Activated T-helper 1 cell treated with anti-CD3 and anti-CD28 coated beads, Interleukin-12 subunit alpha, Interleukin-12 subunit beta, Interleukin-2, Interleukin-4 antibody, amounts not matched to agents 30 ng/mL and 10 ng/mL and 1 ng/mL, durations not matched to agents 14 hours and 24 hours and 36 hours (primary cell): ENCODE measurements around the gene UBXN2A. TPM values are rescaled to one million over a fixed set of nuclear protein-coding genes. Genes with fewer than 3 reads are reported as not detected.
"Not testable (repeated sequence)": the region's sequence is repeated elsewhere in the genome, so short reads cannot be mapped to it uniquely, and the experiment has no call there.

Experiments used
- DNase-seq: peaks from one replicate; pipeline ENCODE4 v3.0.0; 2021; ENCODE audit warnings: low spot score
- H3K27ac Mint-ChIP-seq: one replicate; pipeline ENCODE4 v1.8.0; 2021; ENCODE audit warnings: mild to moderate bottlenecking, mixed read lengths
- H3K27me3 Mint-ChIP-seq: one replicate; pipeline ENCODE4 v1.8.0; 2022; ENCODE audit warnings: mild to moderate bottlenecking, moderate library complexity, mixed read lengths; ENCODE audit not compliant: insufficient read depth
- H3K36me3 Mint-ChIP-seq: one replicate; pipeline ENCODE4 v1.8.0; 2021; ENCODE audit warnings: low read depth, mixed read lengths
- H3K4me1 Mint-ChIP-seq: one replicate; pipeline ENCODE4 v1.8.0; 2021; ENCODE audit warnings: low read depth, mixed read lengths
- H3K4me3 Mint-ChIP-seq: one replicate; pipeline ENCODE4 v1.8.0; 2021; ENCODE audit warnings: mild to moderate bottlenecking, moderate library complexity, mixed read lengths
- H3K9me3 Mint-ChIP-seq: one replicate; pipeline ENCODE4 v1.8.0; 2021; ENCODE audit warnings: mixed read lengths
- intact Hi-C: fragments of 100-400 bp; cut with micrococcal nuclease; formaldehyde crosslinking; loops from one replicate; pipeline ENCODE4 v1.15.1; 2024
- total RNA-seq: library from RNA; stranded (reverse); gene quantifications from 2 replicates; pipeline ENCODE4 v1.2.3, GENCODE V29; 2022

The UBXN2A gene
- total RNA-seq, 1 donor from 2014 or later, result 13.0 TPM

DNA sequence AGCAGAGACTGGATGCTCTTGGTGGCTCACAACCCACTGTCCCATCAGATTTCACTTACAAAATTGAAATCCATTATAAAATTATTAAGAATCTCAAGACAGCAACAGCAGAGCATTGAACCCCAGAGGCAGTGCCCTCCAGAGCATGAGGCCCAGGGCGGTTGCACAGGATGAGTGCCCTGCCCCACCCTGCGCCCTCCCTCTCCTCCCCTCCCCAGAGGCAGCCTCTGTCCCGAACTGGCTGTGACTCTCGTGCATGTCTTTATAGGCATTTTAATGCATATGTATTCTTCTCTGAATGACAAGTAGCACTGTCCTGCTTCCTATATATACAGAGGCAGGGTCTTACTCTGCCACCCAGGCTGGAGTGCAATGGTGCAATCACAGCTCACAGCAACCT, 80.0 kb downstream of the UBXN2A start:
- H3K27ac Mint-ChIP-seq, result no peak overlapping the region
- no peak for DNase-seq
- intact Hi-C loops, result no loop called here
- H3K27me3 Mint-ChIP-seq, result no peaks in the 10 kb centered on the region
- H3K4me3 Mint-ChIP-seq, result no peak overlapping the region
- H3K36me3 Mint-ChIP-seq, result no peaks in the 10 kb centered on the region
- no peaks in the 10 kb centered on the region for H3K4me1 Mint-ChIP-seq
- no peaks in the 10 kb centered on the region for H3K9me3 Mint-ChIP-seq

DNA sequence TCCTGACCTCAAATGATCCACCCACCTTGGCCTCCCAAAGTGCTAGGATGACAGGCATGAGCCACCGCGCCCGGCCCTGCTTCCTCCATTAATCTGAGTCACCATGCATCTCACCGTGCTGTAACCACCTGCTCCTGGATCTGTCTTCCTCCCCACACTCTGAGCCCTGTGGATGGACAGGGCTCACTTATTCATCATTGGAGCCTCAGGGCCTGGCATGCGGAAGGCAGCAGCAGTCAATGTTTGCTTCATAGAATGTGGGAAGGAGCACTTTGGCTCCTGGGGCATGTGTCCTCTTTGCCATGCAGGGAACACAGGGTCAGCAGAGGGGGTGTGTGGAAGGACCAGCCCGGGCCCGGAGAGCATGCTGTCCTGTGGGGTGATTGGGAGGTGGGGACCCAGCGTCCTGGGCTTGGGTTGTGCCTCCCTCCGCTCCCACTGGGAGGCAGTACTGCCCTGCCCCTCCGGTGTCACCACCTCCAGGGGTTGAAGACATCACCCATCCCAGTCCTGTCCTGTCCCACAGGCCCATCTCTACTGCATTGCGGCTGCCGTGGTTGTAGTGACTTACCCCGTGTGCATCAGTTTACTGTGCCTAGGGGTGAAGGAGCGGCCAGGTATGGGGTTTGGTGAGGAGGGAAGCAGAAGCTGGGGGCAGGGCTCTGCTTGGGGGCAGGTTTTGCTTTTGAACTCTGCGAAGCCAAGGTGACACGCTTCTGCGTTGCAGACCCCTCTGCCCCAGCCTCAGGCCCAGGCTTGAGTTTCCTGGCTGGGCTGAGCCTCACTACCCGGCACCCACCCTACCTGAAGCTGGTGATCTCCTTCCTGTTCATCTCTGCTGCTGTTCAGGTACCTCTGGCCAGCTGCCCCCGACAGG, 81.1 kb downstream of the UBXN2A start:
- Mint-ChIP-seq H3K4me3 (no peak overlapping the region), H3K27ac (no peak overlapping the region), H3K4me1 (no peaks in the 10 kb centered on the region), H3K27me3 (no peaks in the 10 kb centered on the region), H3K9me3 (no peaks in the 10 kb centered on the region), H3K36me3 (no peaks in the 10 kb centered on the region)
- intact Hi-C loops, result no loop called here
- DNase-seq, result no peak

DNA sequence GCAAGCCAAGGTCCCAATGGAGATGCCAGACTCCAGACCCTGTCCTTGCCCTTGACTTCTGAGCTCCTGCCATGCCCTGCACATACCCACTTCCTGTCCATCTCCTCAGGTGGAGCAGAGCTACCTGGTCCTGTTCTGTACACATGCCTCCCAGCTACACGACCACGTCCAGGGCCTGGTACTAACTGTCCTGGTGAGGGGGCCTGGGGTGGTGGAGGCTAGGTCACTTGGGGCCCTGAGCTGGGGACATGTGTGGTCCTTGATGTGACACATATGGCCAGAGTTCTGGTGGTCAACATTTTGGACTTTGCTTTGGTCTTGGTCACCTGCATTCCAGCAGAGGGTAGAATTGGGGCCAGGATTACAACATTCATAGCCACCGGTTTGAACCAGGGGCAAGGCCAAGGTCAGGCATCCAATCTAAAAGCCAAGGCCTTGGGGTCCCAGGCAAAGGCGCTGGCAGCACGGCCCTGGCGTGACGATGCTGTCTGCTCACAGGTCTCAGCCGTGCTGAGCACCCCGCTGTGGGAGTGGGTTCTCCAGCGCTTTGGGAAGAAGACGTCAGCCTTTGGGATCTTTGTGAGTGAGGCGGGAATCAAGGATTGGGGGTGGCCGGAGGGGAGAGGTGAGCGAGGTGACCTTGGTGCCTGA, 82.2 kb downstream of the UBXN2A start:
- H3K36me3 Mint-ChIP-seq, result no peaks in the 10 kb centered on the region
- no peaks in the 10 kb centered on the region for H3K27me3 Mint-ChIP-seq
- no peaks in the 10 kb centered on the region for H3K4me1 Mint-ChIP-seq
- H3K4me3 Mint-ChIP-seq, result no peak overlapping the region
- DNase-seq, result no peak
- intact Hi-C loops, result no loop called here
- H3K9me3 Mint-ChIP-seq, result no peaks in the 10 kb centered on the region
- H3K27ac Mint-ChIP-seq, result no peak overlapping the region

DNA sequence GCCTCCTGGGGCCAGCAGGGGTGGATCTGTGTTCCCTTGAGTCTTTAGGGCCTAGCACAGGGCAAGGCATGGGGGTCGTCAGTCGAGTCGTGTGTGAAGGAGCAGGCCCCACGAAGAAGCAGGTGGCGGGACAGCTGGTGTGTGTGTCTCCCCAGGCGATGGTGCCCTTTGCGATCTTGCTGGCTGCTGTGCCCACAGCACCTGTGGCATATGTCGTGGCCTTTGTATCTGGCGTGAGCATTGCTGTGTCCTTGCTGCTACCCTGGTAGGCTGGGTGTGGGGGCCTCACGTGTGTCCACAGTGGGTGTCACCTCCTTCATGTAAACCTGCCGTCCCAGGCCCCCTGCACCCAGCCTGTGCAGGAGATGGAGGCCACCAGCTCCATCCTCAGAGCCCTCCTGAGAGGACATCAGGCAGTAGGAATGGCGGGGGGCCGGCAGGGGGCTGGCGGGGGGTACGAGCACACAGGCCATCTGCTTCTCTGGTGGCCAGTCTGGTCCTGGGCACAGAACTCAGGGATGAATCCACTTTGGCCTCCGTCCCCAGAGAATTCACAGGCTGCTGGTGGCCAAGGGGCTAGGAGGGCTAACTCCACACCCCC, 82.8 kb downstream of the UBXN2A start:
- no peak for DNase-seq
- intact Hi-C loops, result no loop called here
- Mint-ChIP-seq H3K4me1 (no peaks in the 10 kb centered on the region), H3K9me3 (no peaks in the 10 kb centered on the region), H3K27me3 (no peaks in the 10 kb centered on the region), H3K36me3 (no peaks in the 10 kb centered on the region), H3K4me3 (no peak overlapping the region), H3K27ac (no peak overlapping the region)

DNA sequence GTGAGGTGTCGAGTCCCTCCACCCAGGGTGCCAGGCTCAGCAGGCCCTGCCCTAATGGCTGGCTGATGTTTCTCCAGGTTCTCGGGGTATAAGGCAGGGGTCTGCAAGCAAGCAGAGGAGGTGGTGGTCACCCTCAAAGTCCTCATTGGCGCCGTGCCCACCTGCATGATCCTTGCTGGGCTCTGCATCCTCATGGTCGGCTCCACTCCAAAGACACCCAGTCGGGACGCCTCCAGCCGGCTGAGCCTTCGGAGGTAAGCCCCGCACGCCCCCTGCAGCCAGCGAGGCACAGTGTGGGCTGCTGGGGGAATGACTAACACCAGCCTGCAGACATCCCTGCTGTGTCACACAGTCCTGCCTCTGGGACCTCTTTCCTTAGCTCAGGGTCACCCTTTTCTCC, 83.8 kb downstream of the UBXN2A start:
- Mint-ChIP-seq H3K27ac (no peak overlapping the region), H3K27me3 (no peaks in the 10 kb centered on the region), H3K9me3 (no peaks in the 10 kb centered on the region), H3K4me1 (no peaks in the 10 kb centered on the region), H3K4me3 (no peak overlapping the region), H3K36me3 (peaks cover 2% of the 10 kb centered on the region)
- intact Hi-C loops, result no loop called here
- no peak for DNase-seq

DNA sequence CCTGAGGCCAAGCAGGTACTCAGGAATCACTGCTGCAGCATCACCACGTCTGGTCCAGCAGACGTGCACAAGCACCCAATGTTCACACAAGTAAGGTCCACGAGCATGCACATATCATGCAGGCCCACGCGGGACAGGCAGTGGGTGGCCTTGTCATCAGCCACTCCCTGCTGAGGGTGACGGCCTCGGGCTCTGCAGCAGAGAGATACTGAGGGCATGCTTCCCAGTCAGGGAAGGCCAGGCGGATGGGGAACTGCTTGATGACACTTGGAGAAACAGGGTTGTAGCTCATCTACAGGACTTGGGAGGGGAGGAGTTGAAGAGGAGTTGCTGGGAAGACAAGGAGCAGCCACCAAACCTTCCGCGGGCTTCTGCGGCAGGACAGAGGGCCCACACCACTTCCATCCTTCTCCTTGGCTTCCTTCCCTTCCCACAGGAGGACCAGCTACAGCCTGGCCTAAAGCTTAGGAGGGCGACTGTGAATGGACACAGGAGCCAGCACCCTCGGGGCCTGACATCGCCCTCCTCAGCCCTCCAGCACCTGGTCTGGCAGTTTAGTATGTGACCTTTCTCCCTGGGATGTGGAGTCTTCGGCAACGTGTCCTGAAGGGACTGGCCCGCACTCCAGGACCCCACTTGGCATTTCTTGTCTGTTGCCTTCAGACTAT, 84.9 kb downstream of the UBXN2A start:
- Mint-ChIP-seq H3K27me3 (no peaks in the 10 kb centered on the region), H3K4me1 (no peaks in the 10 kb centered on the region), H3K9me3 (no peaks in the 10 kb centered on the region), H3K4me3 (no peak overlapping the region), H3K36me3 (peaks cover 7% of the 10 kb centered on the region), H3K27ac (no peak overlapping the region)
- no peak for DNase-seq
- intact Hi-C loops, result no loop called here

DNA sequence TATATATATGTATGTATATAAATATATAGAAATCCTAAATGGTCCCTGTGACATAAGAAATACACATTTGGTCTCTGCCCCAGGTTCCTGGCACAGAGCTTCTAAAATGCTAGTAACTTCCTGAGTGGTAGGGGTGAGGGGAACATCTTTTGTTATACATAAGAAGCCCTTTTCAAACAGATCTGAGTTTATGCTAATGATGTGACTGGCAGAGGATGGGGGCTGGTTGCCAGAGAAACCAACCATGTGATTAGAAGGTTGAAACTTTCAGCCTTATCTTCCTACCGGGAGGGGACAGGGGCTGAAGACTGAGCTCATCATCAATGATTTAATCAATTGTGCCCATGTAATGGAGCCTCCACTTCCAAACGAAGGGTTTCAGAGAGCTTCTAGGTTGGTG, 86.0 kb downstream of the UBXN2A start:
- no peak overlapping the region for H3K4me3 Mint-ChIP-seq
- no peaks in the 10 kb centered on the region for H3K9me3 Mint-ChIP-seq
- H3K4me1 Mint-ChIP-seq, result peaks cover 5% of the 10 kb centered on the region
- H3K36me3 Mint-ChIP-seq, result peaks cover 14% of the 10 kb centered on the region
- H3K27me3 Mint-ChIP-seq, result no peaks in the 10 kb centered on the region
- intact Hi-C loops, result no loop called here
- no peak for DNase-seq
- H3K27ac Mint-ChIP-seq, result no peak overlapping the region

DNA sequence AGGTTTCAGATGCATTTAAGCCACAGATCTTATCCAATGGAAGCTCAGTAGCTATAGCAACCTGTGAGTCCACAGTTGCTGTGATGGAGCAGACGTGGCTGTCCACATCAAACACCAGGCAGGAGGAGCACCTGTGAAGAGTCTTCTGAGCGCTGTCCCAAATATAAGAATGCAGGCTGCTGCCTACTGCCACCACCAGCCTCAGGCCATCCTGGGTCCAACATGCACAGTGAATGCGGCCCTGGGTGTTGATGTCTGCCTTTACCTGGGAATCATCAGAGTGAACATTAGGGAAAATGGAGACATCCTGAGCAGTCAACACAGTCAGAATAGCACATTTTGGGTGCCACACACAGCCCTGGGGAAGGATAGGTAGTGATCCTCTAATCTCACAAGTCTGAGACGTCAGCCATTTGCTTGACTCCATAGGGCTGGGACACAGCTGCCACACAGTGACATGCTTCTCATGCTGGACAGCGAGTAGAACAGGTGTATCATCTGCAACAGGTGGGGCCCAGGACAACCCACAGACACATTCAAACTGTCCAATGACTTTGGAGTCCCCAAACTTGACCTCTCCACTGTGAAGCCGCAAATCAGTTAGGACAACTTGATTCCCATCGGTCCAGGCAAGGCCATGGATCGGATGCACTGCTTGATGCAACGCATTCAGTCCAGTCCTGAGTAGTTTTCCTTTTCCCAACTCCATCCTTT, 98.7 kb downstream of the UBXN2A start:
- intact Hi-C loops, result no loop called here
- Mint-ChIP-seq H3K4me3 (no peak overlapping the region), H3K27ac (no peak overlapping the region), H3K4me1 (peaks cover 11% of the 10 kb centered on the region), H3K36me3 (peaks cover 17% of the 10 kb centered on the region), H3K27me3 (no peaks in the 10 kb centered on the region), H3K9me3 (no peaks in the 10 kb centered on the region)
- no peak for DNase-seq

DNA sequence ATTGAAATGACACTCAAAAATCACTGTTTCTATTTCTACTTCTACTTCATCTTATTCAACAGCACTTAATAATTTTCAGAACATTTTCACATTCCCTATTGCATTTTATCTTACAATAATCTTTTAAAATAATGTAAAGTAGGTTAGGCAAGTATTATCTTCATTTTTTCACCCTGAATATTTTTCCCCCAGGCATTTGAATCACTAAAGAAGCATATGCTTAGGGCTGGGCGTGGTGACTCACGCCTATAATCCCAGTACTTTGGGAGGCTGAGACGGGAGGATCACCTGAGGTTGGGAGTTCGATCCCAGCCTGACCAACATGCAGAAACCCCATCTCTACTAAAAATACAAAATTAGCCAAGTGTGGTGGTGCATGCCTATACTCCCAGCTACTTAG, 100.2 kb downstream of the UBXN2A start:
- Mint-ChIP-seq H3K9me3 (no peaks in the 10 kb centered on the region), H3K27ac (no peak overlapping the region)
- intact Hi-C loops, result no loop called here

DNA sequence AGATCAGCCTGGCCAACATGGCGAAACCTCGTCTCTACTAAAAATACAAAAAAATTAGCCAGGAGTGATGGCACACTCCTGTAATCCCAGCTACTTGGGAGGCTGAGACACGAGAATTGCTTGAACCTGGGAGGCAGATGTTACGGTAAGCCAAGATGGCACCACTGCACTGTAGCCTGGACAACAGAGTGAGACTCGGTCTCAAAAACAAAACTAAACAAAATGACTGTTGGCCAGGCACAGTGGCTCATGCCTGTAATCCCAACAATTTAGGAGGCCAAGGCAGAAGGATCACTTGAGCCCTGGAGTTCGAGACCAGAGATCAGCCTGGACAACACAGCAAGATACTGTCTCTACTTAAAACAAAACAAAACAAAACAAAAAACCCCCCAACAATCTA, 102.9 kb downstream of the UBXN2A start:
- intact Hi-C loops, H3K27ac Mint-ChIP-seq, H3K27me3 Mint-ChIP-seq, H3K4me3 Mint-ChIP-seq, H3K9me3 Mint-ChIP-seq, H3K36me3 Mint-ChIP-seq, DNase-seq: not testable (repeated sequence)
- H3K4me1 Mint-ChIP-seq, result peaks cover 24% of the 10 kb centered on the region

More for the DNA sequence above, 100.2 kb downstream of the UBXN2A start:
- DNase-seq, result no peak
- Mint-ChIP-seq H3K4me3 (no peak overlapping the region), H3K36me3 (peaks cover 17% of the 10 kb centered on the region), H3K4me1 (peaks cover 16% of the 10 kb centered on the region), H3K27me3 (no peaks in the 10 kb centered on the region)

DNA sequence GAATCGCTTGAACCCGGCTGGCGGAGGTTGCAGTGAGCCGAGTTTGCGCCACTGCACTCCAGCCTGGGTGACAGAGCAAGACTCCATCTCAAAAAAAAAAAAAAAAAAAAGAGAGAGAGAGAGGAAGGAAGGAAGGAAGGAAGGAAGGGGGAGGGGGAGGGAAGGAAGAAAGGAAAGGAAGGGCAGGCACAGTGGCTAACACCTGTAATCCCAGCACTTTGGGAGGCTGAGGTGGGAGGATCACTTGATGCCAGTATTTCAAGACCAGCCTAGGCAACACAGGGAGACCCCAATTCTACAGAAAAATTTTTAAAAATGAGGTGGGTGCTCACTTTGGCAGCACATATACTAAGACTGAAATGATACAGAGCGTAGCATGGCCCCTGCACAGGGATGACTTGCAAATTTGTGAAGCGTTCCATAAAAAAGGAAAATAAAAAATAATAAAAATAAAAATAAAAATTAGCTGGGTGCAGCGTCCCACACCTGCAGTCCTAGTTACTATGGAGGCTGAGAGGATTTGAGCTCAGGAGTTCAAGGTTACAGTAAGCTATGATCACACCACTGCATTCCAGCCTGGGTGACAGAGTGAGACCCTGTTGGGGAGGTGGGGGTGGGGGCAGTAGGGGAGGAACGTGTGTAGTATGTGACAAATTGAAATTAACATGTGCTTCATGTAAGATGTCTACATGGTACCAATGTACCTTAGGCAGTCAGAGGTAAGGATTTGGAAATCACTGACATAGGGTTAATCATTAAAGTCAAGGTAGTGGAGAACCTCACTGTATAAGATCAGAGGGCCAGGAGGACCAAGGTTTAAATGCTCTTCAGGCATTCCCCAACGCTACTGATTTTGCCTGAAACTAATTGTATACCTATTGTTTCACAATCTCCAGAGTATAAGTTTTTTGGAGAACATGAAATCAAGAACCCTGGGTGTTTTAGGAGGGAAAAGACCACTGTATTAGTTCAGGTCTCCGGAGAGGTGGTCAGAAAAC, 105.5 kb downstream of the UBXN2A start:
- Mint-ChIP-seq H3K27me3 (no peaks in the 10 kb centered on the region), H3K4me3 (peak overlapping the region; percentile 94), H3K27ac (no peak overlapping the region), H3K36me3 (peaks cover 5% of the 10 kb centered on the region), H3K4me1 (peaks cover 24% of the 10 kb centered on the region), H3K9me3 (no peaks in the 10 kb centered on the region)
- no peak for DNase-seq
- intact Hi-C loops, result loop anchor here (2.0 kb wide), 2 partner anchors 39 to 77 kb away; partner anchors contain the start of genes FAM228B, PFN4 and TP53I3
